Osteocyte (in vitro differentiated cells): ENCODE results near the gene TSHZ2. TPM values are rescaled to one million over a fixed set of nuclear protein-coding genes. Genes with fewer than 3 reads are reported as not detected.

Experiments used
- DNase-seq: peaks from one replicate; pipeline ENCODE4 v3.0.0; 2021; ENCODE audit warnings: mixed read lengths; ENCODE audit not compliant: unreplicated experiment; ENCODE audit errors: extremely low spot score
- H3K27ac Mint-ChIP-seq: one replicate; pipeline ENCODE4 v1.8.0; 2021; ENCODE audit warnings: mild to moderate bottlenecking, mixed read lengths; ENCODE audit not compliant: unreplicated experiment
- H3K27me3 Mint-ChIP-seq: one replicate; pipeline ENCODE4 v1.8.0; 2021; ENCODE audit warnings: mixed read lengths; ENCODE audit not compliant: unreplicated experiment
- H3K36me3 Mint-ChIP-seq: one replicate; pipeline ENCODE4 v1.8.0; 2021; ENCODE audit warnings: mixed read lengths; ENCODE audit not compliant: unreplicated experiment
- H3K4me1 Mint-ChIP-seq: one replicate; pipeline ENCODE4 v1.8.0; 2021; ENCODE audit warnings: mixed read lengths; ENCODE audit not compliant: unreplicated experiment
- H3K4me3 Mint-ChIP-seq: one replicate; pipeline ENCODE4 v1.8.0; 2021; ENCODE audit warnings: mild to moderate bottlenecking, moderate library complexity, mixed read lengths; ENCODE audit not compliant: unreplicated experiment
- H3K9me3 Mint-ChIP-seq: one replicate; pipeline ENCODE4 v1.8.0; 2021; ENCODE audit warnings: mixed read lengths; ENCODE audit not compliant: unreplicated experiment
- CTCF ChIP-seq: fragments of 200-600 bp; sonication (generic); IDR thresholded peaks from 2 replicates; pipeline ENCODE4 v1.5.0; 2021; ENCODE audit warnings: antibody characterized with exemption, mild to moderate bottlenecking, moderate library complexity
- total RNA-seq: library from RNA; stranded (reverse); gene quantifications from 2 replicates; pipeline ENCODE4 v1.2.1, GENCODE V29; 2021

The TSHZ2 gene
- total RNA-seq, 1 donor from 2014 or later = not detected

- Mint-ChIP-seq H3K27ac (no peak overlapping the region), H3K9me3 (peaks cover 19% of the 10 kb centered on the region), H3K4me1 (no peaks in the 10 kb centered on the region), H3K4me3 (no peak overlapping the region), H3K36me3 (no peaks in the 10 kb centered on the region), H3K27me3 (no peaks in the 10 kb centered on the region)
- DNase-seq = no peak
- TF ChIP-seq CTCF = no peak
Measured at GRCh38 chr20:53044296-53044695, 72.1 kb downstream of the TSHZ2 start.

- no peak for TF ChIP-seq CTCF
- peaks cover 18% of the 10 kb centered on the region for H3K9me3 Mint-ChIP-seq
Measured at GRCh38 chr20:53045941-53046340, 73.8 kb downstream of the TSHZ2 start.

GRCh38 chr20:53047203-53047602 is 75.0 kb downstream of the TSHZ2 start:
- no peaks in the 10 kb centered on the region for H3K36me3 Mint-ChIP-seq
- no peak overlapping the region for H3K27ac Mint-ChIP-seq
- peaks cover 17% of the 10 kb centered on the region for H3K9me3 Mint-ChIP-seq
- H3K27me3 Mint-ChIP-seq = no peaks in the 10 kb centered on the region
- no peak for TF ChIP-seq CTCF
- no peak for DNase-seq
- no peak overlapping the region for H3K4me3 Mint-ChIP-seq
- no peaks in the 10 kb centered on the region for H3K4me1 Mint-ChIP-seq

More at GRCh38 chr20:53045941-53046340, 73.8 kb downstream of the TSHZ2 start:
- Mint-ChIP-seq H3K4me1 (no peaks in the 10 kb centered on the region), H3K27ac (no peak overlapping the region), H3K27me3 (no peaks in the 10 kb centered on the region), H3K4me3 (no peak overlapping the region), H3K36me3 (no peaks in the 10 kb centered on the region)
- DNase-seq = no peak

- H3K36me3 Mint-ChIP-seq = no peaks in the 10 kb centered on the region
- DNase-seq = no peak
- H3K9me3 Mint-ChIP-seq = peaks cover 17% of the 10 kb centered on the region
- no peak overlapping the region for H3K4me3 Mint-ChIP-seq
- no peaks in the 10 kb centered on the region for H3K4me1 Mint-ChIP-seq
- H3K27me3 Mint-ChIP-seq = no peaks in the 10 kb centered on the region
- TF ChIP-seq CTCF = no peak
- H3K27ac Mint-ChIP-seq = no peak overlapping the region
Measured at GRCh38 chr20:53048387-53048786, 76.2 kb downstream of the TSHZ2 start.

- Mint-ChIP-seq H3K36me3 (no peaks in the 10 kb centered on the region), H3K27me3 (no peaks in the 10 kb centered on the region), H3K9me3 (peaks cover 14% of the 10 kb centered on the region), H3K4me1 (no peaks in the 10 kb centered on the region), H3K27ac (no peak overlapping the region), H3K4me3 (no peak overlapping the region)
- no peak for TF ChIP-seq CTCF
- DNase-seq = no peak
Measured at GRCh38 chr20:53050338-53050737, 78.2 kb downstream of the TSHZ2 start.
